Adipose tissue (tissue), 3 donors: ENCODE measurements around the gene BNC2. TPM values are rescaled to one million over a fixed set of nuclear protein-coding genes. Genes with fewer than 3 reads are reported as not detected.

Experiments
- H3K27ac ChIP-seq: one replicate; pipeline ENCODE4 v1.5.1; 2013; ENCODE audit warnings: low read depth, low read length
- WGBS, 3 donors: extraction: QIAGEN DNeasy Blood & Tissue Kit; methylation state at CpG; one replicate each; pipeline ENCODE4 v1.1.7; 2013; 5-methylcytosine and 5-hydroxymethylcytosine counted together
- polyA plus RNA-seq, 3 donors: library from polyadenylated mRNA; stranded (reverse); fragments of 200-250 nt; gene quantifications; one replicate each; pipeline ENCODE4 v1.2.3, GENCODE V29; 2013
- donor health status: healthy with polysubstance abuse.
- donor health status: Bipolar disorder and iron deficiency.
- donor health status: healthy.

BNC2 gene
- polyA plus RNA-seq, 3 donors: 0.28 to 3.9 (median 3.6) TPM

DNA sequence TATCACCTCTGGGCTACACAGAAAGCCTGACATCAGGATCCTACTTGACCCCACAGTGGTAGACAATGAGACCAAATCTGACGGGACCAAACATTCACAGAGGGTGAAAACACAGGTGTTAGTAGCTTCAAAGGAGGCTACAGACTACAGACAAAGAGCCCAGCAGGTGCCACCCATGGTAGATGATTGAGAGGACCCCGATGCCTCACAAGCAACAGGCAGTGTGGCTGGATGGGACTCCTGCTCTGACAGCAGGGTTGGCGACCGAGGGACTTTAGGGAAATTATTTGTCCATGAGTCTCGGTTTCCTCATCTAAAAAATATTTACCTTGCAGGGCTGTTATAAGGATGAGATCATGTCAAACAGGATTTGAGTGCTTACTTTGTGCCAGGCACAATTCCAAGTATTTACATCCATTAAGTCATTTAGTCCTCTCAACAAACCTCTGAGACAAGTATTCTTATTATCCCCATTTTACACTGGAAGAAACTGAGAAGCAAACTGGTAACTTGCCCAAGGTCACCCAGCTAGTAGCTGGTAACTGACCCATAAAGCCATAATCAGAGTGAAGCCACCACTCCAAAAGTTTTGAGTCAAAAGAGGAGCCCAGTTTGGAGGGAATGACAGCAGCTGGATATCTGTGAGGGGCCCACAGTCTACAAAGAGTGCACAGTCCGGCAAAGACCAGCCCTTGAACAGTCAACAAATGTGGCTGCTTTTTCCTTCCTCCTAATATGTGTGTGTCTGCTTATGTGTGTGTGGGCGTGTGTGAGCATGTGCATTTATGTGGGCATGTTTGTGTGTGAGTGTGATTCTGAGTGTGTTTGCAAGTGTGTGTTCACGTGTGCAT lies 502.0 kb downstream of the BNC2 start:
- 69 to 87% (median 80%) methylated on average over 8 of the region's 8 CpGs for WGBS, 3 donors

DNA sequence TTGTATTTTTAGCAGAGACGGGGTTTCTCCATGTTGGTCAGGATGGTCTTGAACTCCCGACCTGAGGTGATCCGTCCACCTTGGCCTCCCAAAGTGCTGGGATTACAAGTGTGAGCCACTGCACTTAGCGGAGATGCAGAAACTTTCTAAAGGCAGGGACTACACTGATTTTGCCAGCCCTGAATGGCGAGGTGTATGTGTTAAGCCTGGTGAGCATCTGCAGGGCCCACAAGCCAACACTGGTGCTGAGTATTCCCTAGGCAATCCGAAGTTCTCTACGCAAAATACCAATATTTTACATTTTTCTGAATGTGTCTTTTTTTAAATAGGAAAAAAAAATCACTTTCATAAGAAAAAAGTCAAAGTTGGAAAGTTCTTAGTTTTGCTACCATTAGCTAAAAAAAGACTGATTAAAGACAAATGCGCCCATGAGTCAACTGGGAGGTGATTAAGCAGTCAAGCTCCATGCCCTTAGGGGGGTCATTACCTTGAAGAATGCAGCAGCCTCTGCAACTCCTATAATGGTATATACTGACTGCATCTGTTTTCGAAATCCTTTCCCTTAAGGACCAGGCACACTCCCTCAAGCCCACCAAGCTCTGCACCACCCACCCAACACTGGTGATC lies 502.8 kb downstream of the BNC2 start:
- no peak overlapping the region for H3K27ac ChIP-seq
- WGBS, 3 donors: 87 to 97% (median 91%) methylated on average over 9 of the region's 9 CpGs

More for the DNA sequence above, 502.0 kb downstream of the BNC2 start:
- no peak overlapping the region for H3K27ac ChIP-seq

DNA sequence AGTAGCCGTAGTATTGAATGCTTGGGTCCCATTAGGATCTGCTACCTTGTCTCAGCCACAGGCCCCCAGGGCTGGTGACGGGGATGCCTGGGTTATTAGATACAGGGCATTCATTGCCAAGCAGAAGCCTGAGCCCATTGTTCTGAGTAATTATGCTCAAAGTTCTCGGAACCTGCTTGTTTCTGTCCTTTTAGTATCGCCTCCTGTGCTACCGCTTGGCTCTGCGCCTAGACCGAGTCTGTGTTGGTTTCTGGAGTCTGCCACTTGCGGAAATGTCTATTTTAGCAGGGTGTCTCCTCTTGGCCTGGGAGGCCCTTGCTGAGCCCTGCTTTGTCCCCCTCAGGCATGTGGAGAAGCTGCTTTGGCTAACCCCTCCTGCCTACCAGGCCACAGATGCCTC lies 506.1 kb downstream of the BNC2 start:
- H3K27ac ChIP-seq: no peak overlapping the region

DNA sequence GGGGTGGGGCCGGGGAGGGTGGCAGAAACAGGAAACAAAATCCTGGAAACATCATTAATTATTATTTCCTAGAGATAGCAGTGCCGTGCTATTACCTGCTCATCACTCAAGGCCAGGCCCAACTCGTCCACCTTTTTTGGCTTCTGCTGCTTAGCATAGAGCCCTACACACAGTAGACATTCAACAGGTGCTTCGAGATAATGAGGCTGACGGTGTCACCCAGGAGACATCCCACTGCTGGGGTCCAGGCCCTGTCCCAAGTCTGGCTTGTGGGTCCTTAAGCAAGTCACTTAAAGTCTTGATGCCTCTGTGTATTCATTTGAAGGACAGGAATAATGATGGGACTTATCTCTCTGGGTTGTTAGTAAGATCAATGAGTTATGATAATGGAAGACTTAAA lies 506.6 kb downstream of the BNC2 start:
- WGBS, 3 donors: 47 to 67% (median 61%) methylated on average over 5 of the region's 5 CpGs

More for the DNA sequence above, 506.1 kb downstream of the BNC2 start:
- 70 to 88% (median 78%) methylated on average over 8 of the region's 8 CpGs for WGBS, 3 donors

DNA sequence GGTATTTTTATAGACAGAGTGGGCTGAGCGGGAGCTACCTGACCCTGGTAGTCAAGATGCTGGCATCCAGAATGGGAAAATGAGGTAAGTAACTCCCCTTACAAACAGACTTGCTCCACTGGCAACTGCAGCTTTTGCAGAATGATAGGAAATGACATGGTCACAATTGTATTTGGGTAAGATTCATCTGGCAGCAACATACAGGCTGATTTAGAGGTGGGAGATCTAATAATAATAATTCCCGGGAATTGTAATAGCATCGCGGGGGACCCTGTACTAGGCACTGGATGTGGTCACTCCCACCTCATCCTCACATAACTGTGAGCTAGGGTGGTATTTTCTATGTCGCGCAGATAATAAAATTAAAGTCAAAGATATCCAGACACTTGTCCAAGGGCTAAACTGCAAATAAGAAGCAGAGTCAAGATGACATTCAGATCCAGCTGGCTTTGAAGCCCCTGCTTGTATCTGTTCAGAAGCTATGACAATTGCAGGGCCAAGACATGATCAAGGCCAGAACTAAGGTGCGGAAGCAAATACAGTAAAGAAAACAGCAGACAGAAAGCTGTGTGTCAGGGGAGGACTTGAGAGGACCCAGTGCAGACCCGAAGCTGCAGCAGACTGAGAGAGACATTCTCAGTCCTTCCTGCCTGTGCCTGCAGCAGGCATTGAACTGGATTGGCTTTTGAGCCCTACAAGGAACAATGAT lies 507.2 kb downstream of the BNC2 start:
- H3K27ac ChIP-seq: no peak overlapping the region
- WGBS, 3 donors: 69 to 87% (median 82%) methylated on average over 8 of the region's 8 CpGs

More for the DNA sequence above, 506.6 kb downstream of the BNC2 start:
- no peak overlapping the region for H3K27ac ChIP-seq

DNA sequence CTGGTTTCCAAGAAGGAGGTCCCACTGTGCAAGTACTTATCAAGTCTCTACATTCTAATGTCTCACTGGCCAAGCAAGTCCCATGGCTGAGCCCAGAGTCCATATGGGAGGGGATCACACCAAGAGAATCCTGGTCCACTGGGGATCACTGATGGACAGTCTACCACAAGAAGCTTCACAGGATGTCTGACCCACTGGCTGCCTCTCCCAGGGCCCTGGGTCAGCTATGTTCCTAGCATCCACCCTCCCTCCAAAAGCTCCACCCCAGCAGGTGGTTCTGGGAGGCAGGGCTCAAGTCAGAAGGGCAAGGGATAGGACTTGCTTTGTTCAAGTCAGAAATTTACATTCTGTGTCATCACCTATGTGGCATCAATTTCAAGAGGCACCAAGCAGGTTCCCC lies 508.5 kb downstream of the BNC2 start:
- H3K27ac ChIP-seq: no peak overlapping the region

DNA sequence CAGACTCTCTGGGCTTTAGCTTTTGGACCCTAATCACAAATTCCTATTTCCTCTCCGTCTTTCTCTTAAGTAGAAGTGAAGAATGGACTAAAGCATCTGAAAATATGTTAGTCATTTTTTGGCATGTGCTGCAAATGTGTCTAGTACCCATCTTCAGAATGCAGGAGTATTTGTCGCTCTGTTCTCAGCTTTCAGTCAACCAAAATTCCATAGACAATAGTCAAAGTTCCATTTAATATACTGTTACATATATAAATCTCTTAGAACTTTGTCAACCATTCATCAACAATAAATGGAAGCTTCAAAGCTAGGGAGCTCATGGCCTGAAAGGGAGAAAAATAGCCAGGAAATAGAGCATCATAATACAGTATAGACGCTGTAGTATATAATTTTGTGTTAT lies 509.4 kb downstream of the BNC2 start:
- WGBS, 3 donors: 65 to 73% (median 66%) methylated on average over 3 of the region's 3 CpGs
- no peak overlapping the region for H3K27ac ChIP-seq

DNA sequence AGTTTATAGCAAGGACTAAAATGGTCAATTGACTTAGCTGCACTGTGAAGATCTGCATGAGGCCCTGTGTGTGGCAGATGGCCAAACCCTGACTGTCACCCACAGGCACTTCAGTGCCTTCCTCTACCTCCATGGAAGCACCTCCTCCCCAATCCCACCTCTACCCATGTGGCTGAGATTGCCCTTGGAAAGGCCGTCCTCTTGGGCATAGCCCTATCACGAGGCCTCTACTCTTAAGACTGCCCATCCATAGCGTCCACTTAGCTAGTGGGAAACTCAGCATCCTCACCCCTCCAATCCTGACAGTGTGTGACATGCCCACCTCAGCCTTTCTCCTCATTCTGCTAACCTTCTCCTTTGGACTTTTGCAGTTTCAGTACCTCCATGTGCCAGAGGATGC lies 510.2 kb downstream of the BNC2 start:
- WGBS, 3 donors: 93 to 95% (median 94%) methylated on average over 3 of the region's 3 CpGs
- no peak overlapping the region for H3K27ac ChIP-seq
